Effector memory CD4-positive, alpha-beta T cell (primary cell): ENCODE data around the gene GPC5.

Experiments used
- DNase-seq, 3 donors: peaks; one replicate each; pipeline ENCODE4 v3.0.0-alpha.2; 2020
- H3K27ac ChIP-seq: 2 replicates; pipeline ENCODE4 v1.7.0; 2013; ENCODE audit warnings: mild to moderate bottlenecking, low read length, moderate library complexity; ENCODE audit not compliant: insufficient read depth, poor library complexity, severe bottlenecking
- H3K27me3 ChIP-seq: replicated peaks from 2 replicates; pipeline ENCODE4 v1.7.0; 2013; ENCODE audit warnings: mild to moderate bottlenecking, low read length; ENCODE audit not compliant: insufficient read depth, control insufficient read depth, poor library complexity, severe bottlenecking
- H3K36me3 ChIP-seq: 2 replicates; pipeline ENCODE4 v1.7.0; 2013; ENCODE audit warnings: mild to moderate bottlenecking, low read length, moderate library complexity; ENCODE audit not compliant: control insufficient read depth, insufficient read depth
- H3K4me1 ChIP-seq: 2 replicates; pipeline ENCODE4 v1.7.0; 2013; ENCODE audit warnings: low read length, mild to moderate bottlenecking; ENCODE audit not compliant: control insufficient read depth, insufficient read depth, poor library complexity, severe bottlenecking
- H3K4me3 ChIP-seq: 2 replicates; pipeline ENCODE4 v1.7.0; 2013; ENCODE audit warnings: low read length, low read depth, mild to moderate bottlenecking; ENCODE audit not compliant: insufficient read depth, poor library complexity, severe bottlenecking
- H3K9me3 ChIP-seq: 2 replicates; pipeline ENCODE4 v1.7.0; 2013; ENCODE audit warnings: mild to moderate bottlenecking, low read length, moderate library complexity; ENCODE audit not compliant: control insufficient read depth

GPC5 gene

DNA sequence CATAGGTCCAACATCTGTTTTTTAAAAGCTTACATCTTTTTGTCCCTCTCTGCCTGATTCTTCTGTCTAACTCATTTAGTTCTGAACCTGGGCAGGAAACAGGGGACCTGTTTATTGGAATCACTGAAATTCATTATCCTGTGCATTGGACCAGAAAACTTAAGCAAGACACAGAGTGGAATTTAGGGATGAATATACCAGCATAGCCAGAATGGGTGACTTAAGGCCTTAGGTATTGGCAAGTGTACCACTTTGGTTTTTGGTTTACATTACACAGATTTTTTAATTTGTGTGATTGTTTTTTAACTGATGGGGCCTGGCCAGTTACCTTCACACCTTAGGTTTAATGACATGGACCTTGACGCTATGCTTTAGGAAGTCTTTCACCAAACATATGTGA lies 232.5 kb downstream of the GPC5 start:
- Histone ChIP-seq H3K4me1 (no peaks in the 10 kb centered on the region), H3K4me3 (no peak overlapping the region), H3K9me3 (no peaks in the 10 kb centered on the region), H3K27me3 (no peaks in the 10 kb centered on the region), H3K36me3 (no peaks in the 10 kb centered on the region), H3K27ac (no peak overlapping the region)
- DNase-seq, result no peak

DNA sequence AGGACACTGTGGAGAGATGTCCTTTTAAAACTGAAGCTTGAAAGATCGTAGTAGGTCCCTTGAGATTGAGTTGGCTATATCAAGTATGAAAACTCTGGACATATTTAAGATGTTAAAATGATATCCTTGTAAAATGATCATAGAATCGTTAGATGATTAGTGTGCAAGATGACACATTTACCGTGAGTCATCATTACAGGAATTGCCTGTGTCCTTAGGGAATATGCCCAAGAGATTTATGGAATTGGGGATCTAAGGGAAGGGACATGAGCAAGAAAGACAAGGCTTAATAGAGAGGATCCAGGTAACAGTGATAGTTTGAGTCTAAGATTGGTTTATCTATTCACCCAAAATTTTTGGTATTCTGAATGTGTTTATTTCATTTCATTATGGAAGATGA lies 233.7 kb downstream of the GPC5 start:
- no peak overlapping the region for H3K4me3 ChIP-seq
- H3K4me1 ChIP-seq, result no peaks in the 10 kb centered on the region
- no peak for DNase-seq
- H3K27ac ChIP-seq, result no peak overlapping the region
- no peaks in the 10 kb centered on the region for H3K9me3 ChIP-seq
- no peaks in the 10 kb centered on the region for H3K36me3 ChIP-seq
- H3K27me3 ChIP-seq, result no peaks in the 10 kb centered on the region

DNA sequence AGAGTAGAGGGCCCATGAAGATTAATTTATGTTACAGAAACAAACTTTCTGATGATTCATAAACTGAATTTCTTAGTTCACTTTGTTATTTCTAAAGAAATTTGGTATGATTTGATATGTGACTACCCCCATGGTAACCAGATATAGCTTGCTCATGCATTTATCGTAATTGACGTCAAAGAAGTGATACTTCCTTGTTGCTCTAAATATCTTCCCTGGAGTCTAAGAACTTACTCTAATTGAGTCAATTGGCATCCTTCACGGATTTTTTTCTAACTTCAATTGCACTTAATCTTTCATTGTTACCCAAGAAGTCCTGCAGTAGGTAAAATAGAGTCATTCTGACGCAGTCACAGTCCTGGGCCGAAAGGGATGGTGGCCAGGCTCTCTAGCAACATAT lies 240.9 kb downstream of the GPC5 start:
- no peak for DNase-seq
- no peak overlapping the region for H3K27ac ChIP-seq
- no peak overlapping the region for H3K4me3 ChIP-seq
- no peaks in the 10 kb centered on the region for H3K36me3 ChIP-seq
- H3K4me1 ChIP-seq, result no peaks in the 10 kb centered on the region
- no peaks in the 10 kb centered on the region for H3K27me3 ChIP-seq
- H3K9me3 ChIP-seq, result no peaks in the 10 kb centered on the region

DNA sequence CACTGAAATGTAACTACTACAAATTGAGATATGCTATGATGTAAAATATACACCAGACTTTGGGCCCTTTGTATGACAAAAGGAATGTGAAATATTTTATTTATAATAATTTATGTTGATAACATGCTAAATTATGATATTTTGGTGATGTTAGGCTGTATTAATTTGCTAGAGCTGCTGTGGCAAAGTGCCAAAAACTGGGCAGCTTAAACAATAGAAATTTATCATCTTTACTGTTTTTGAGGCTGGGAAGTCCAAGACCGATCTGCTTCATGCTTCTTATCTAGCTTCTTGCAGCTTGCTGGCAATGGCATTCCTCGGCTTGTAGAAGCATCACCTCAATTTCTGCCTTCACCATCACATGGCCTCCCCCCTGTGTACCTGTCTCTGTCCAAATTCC lies 245.0 kb downstream of the GPC5 start:
- Histone ChIP-seq H3K4me1 (no peaks in the 10 kb centered on the region), H3K9me3 (no peaks in the 10 kb centered on the region), H3K27me3 (no peaks in the 10 kb centered on the region), H3K4me3 (no peak overlapping the region), H3K36me3 (no peaks in the 10 kb centered on the region), H3K27ac (no peak overlapping the region)
- no peak for DNase-seq

DNA sequence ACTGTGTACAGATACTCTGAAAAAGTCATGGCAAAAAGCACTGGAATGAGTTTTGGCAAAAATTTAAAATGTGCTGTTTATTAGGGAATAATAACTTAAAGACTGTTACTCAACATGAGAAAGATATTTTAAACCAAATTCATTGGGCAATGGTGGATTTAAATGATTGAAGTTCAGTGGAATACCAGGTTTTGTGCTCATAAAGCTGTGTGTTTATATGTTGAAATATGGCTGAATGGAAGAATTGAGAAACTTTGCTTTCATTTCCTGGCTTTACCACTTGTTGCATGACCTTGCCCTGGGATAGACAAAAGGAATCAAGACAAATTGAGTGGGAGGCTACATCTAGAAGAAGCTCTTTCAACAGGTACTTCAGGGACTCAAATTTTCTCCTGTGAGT lies 246.4 kb downstream of the GPC5 start:
- Histone ChIP-seq H3K4me1 (no peaks in the 10 kb centered on the region), H3K4me3 (no peak overlapping the region), H3K27me3 (no peaks in the 10 kb centered on the region), H3K9me3 (no peaks in the 10 kb centered on the region), H3K27ac (no peak overlapping the region), H3K36me3 (no peaks in the 10 kb centered on the region)
- no peak for DNase-seq

DNA sequence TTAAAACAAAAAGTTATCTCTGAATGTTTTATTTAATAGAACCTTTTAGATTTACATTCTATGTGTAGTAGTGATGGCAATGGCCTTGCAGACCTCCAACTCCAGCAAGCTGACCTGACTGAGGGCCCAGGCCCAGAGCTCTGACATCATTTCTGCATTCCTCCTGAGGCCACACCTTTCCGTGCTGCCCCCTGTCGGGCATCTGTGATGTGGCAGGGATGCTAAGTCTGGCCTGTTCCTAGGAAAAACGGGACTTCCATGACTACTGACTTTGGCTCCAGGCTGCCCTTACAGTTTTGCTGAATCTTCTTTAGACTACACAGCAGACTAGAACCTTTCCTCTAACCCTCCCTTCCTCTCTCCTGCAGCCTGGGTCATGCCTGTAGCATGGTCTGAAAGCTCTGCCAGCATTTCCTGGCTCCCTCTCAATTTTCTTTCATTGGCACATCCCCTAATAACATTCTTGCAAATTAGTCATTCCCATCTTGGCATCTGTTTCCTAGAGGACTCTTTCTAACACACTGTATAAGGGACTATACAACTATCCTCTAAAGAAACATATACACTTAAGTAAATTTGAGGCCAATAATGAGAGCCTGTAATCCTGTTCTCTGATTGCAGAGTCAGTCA lies 249.1 kb downstream of the GPC5 start:
- Histone ChIP-seq H3K4me1 (no peaks in the 10 kb centered on the region), H3K27ac (no peak overlapping the region), H3K27me3 (no peaks in the 10 kb centered on the region), H3K9me3 (no peaks in the 10 kb centered on the region), H3K36me3 (no peaks in the 10 kb centered on the region), H3K4me3 (no peak overlapping the region)
- DNase-seq, result no peak

DNA sequence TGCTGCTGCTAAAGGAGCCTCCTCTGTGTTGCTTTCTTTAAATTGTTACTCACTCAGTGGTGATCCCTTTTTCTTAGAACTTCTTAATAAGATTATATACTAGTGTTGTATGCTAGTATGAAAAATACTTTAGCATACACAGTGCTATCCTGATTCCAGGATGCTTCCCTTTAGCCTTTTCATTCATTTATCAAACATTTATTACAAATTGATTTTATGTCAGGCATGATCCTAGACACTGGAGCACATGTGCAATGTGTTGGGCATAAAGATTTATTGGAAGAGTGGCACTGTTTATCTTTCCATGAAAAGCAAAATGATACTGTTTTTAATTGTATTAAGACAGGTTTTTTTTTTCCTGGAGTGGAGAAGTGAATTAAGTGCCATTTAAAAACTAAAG lies 249.6 kb downstream of the GPC5 start:
- no peaks in the 10 kb centered on the region for H3K4me1 ChIP-seq
- no peak for DNase-seq
- H3K9me3 ChIP-seq, result no peaks in the 10 kb centered on the region
- no peak overlapping the region for H3K4me3 ChIP-seq
- H3K36me3 ChIP-seq, result no peaks in the 10 kb centered on the region
- H3K27me3 ChIP-seq, result no peaks in the 10 kb centered on the region
- H3K27ac ChIP-seq, result no peak overlapping the region

DNA sequence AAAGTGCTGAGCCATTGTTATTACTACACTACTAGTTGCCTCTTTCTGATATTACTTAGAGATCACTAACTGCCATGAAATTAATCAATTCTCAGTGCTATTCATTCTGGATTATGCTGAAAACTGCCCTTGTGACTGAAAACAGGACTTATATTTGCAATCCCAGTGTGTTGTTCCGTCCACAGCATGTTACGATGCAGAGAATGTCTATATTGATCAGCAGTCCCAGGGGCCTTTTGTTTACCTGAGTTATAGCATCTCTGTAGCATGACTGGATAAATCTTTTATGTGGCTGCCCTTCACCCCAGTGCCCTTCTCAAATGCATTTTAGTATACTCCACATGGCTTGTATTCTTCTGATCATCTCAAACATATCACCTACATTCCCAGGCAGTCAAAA lies 251.0 kb downstream of the GPC5 start:
- Histone ChIP-seq H3K36me3 (no peaks in the 10 kb centered on the region), H3K4me3 (no peak overlapping the region), H3K4me1 (no peaks in the 10 kb centered on the region), H3K27ac (no peak overlapping the region), H3K9me3 (no peaks in the 10 kb centered on the region), H3K27me3 (no peaks in the 10 kb centered on the region)
- no peak for DNase-seq

DNA sequence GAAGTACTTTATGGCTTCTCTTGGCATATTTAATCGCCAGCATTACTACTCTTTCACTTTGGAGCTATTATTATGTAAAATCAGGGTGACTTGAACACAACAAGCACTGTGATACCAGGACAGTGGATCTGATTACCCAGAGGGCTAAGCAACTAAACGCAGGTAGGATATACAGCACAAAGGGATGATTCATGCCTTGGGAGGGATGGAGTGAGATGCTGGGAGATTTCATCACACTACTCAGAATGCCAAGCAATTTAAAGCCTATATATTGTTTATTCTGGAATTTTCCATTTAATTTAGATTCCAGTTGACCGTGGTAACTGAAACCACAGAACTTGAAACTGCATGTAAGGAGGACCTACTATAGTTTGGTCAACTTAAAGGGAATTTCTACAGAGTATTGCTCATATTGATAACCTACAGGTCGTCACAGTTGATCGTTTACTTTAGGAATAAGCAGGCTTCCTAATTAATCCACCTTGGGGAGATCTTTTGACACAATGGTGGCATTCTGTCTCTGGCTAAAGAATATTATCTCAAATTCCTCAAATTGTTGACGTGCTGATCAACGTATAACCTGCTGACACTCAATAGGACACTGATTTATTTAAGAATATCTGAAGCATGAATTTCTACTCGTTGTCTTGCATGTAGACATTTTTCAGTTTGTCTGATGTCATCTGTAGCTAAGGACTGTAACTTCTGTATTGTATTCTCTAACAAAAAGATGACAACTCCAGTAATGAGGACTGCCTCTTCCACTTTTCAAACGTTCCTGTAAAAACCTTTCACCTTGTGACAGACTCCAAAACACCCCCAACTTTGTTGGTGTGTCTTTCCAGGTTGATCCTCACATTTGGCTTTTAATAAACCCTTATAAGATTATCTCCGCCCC lies 254.2 kb downstream of the GPC5 start:
- no peaks in the 10 kb centered on the region for H3K36me3 ChIP-seq
- DNase-seq, result no peak
- no peaks in the 10 kb centered on the region for H3K27me3 ChIP-seq
- H3K9me3 ChIP-seq, result no peaks in the 10 kb centered on the region
- H3K4me3 ChIP-seq, result no peak overlapping the region
- no peaks in the 10 kb centered on the region for H3K4me1 ChIP-seq
- H3K27ac ChIP-seq, result no peak overlapping the region

DNA sequence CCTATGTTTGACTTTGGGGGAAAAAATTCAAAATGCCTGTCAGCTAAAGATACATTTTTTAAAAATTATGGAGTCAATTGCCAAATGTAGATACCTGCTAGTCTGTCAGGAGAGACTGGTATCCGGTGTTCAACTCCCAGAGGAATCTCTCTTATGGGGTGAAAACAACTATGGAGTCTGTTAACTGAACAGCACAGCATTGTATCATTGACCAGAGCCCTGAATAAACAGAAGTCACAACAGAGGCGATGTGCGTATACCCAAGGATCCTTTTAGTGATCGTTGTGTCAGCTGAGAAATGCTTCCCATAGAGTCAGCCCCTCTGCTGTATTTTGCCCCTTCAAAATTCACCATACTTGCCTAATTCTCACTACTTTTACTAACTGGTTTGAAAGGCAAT lies 257.3 kb downstream of the GPC5 start:
- Histone ChIP-seq H3K9me3 (no peaks in the 10 kb centered on the region), H3K27me3 (no peaks in the 10 kb centered on the region), H3K4me1 (no peaks in the 10 kb centered on the region), H3K4me3 (no peak overlapping the region), H3K27ac (no peak overlapping the region), H3K36me3 (no peaks in the 10 kb centered on the region)
- DNase-seq, result no peak
